Tibial artery (tissue), 4 donors: ENCODE results near the gene OPA3.

Source experiments
- DNase-seq, 2 donors: peaks; one replicate each; pipeline ENCODE4 v3.0.0-alpha.2; 2019
- H3K27ac ChIP-seq, 2 donors: fragments of 200-600 bp; sonication (generic) in 1 of 2; 1 replicate in 1 of 2; 2 replicates in 1 of 2; pipeline ENCODE4 v1.5.1; 2018 to 2019; ENCODE audit warnings: mild to moderate bottlenecking in 1 of 2
- H3K27me3 ChIP-seq, 2 donors: fragments of 200-600 bp; sonication (generic) in 1 of 2; one replicate each; pipeline versions ENCODE4 v1.5.1 to v1.6.0; 2016 to 2019
- H3K36me3 ChIP-seq, 3 donors: fragments of 200-600 bp; sonication (generic) in 2 of 3; one replicate each; pipeline ENCODE4 v1.5.1; 2016 to 2019; ENCODE audit warnings: mild to moderate bottlenecking in 2 of 3
- H3K4me1 ChIP-seq, 4 donors: fragments of 200-600 bp; sonication (generic) in 2 of 4; 1 replicate in 3 of 4; 2 replicates in 1 of 4; pipeline ENCODE4 v1.5.1; 2016 to 2019
- H3K4me3 ChIP-seq, 2 donors: fragments of 200-600 bp; sonication (generic) in 1 of 2; 1 replicate in 1 of 2; 2 replicates in 1 of 2; pipeline ENCODE4 v1.5.1; 2018 to 2019; ENCODE audit warnings: mild to moderate bottlenecking in 2 of 2
- H3K9me3 ChIP-seq, 3 donors: fragments of 200-600 bp; sonication (generic) in 1 of 3; one replicate each; pipeline ENCODE4 v1.5.1; 2016 to 2019
- intact Hi-C: fragments of 100-400 bp; cut with DNase I; formaldehyde crosslinking; loops from one replicate; pipeline ENCODE4 v1.15.0; 2023; ENCODE audit warnings: low total_unique reads
- TF ChIP-seq, protein P1 (sequence below), 2 experiments: fragments of 200-600 bp in 1 of 2; fragments of 450-650 bp in 1 of 2; IDR thresholded peaks; one replicate each; pipeline ENCODE4 v1.5.1; 2017 to 2019; ENCODE audit warnings: antibody characterized with exemption in 2 of 2, mild to moderate bottlenecking in 1 of 2, moderate library complexity in 1 of 2

Gene OPA3

DNA sequence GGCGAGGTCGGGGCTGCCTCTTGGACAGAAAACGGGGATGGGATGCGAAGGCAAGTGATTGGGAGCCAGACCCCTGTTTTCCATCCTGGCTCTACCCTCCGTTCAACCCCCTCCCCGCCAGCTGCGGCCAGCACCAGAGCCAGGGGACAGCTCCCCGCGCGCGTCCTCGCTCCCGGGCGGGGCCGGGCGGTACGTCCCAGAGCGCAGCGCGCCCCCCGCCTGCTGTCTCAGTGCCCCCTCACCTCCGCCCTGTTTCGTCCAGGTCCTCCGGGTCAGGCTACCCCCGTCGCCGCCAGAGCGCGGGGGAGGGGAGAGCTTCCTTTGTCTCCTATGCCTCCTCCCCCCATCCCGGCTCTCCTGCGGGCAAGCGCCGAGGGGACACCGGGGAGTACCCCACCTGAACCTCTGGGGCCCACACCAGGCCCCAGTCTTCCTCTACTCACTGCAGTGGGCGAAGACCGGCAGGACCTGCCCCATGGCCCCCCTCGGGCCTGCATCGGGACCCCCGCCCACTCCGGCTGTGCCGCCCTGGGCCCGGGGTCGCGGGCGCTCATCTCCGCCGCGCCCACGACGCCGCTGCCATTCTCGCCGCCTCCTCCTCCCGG is 88.2 kb downstream of the OPA3 start:
- no peak for DNase-seq
- peak overlapping the region; percentile 50 to 61 for H3K4me3 ChIP-seq
- H3K4me1 ChIP-seq, result peaks cover 0 to 52% (median 32%) of the 10 kb centered on the region in 4 donors
- H3K27ac ChIP-seq, result no peak overlapping the region
- peaks cover 0 to 48% of the 10 kb centered on the region in 2 donors for H3K27me3 ChIP-seq
- TF ChIP-seq, protein P1, sequence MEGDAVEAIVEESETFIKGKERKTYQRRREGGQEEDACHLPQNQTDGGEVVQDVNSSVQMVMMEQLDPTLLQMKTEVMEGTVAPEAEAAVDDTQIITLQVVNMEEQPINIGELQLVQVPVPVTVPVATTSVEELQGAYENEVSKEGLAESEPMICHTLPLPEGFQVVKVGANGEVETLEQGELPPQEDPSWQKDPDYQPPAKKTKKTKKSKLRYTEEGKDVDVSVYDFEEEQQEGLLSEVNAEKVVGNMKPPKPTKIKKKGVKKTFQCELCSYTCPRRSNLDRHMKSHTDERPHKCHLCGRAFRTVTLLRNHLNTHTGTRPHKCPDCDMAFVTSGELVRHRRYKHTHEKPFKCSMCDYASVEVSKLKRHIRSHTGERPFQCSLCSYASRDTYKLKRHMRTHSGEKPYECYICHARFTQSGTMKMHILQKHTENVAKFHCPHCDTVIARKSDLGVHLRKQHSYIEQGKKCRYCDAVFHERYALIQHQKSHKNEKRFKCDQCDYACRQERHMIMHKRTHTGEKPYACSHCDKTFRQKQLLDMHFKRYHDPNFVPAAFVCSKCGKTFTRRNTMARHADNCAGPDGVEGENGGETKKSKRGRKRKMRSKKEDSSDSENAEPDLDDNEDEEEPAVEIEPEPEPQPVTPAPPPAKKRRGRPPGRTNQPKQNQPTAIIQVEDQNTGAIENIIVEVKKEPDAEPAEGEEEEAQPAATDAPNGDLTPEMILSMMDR (IDR thresholded peaks at IDR 0.05), result no peak
- H3K36me3 ChIP-seq, result no peaks in the 10 kb centered on the region
- no peaks in the 10 kb centered on the region for H3K9me3 ChIP-seq
- intact Hi-C loops, result no loop called here

DNA sequence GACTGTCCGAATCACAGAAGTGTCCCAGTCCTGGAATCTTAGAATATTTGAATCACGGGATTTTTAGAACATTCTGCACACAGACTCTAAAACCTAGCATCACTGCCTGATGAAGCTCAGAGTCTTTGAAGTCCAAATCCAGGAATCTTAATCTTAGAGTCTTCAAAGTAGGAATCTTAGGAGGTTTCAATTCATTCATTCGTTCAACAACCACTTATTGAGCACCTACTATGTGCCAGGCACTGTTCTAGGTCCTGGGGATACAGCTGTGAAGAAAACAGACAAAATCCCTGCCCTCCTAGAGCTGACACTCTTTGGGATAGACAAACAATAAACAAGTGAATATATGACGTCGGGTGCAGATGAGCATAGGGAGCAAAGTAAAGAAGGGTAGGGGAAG is 89.4 kb downstream of the OPA3 start:
- Histone ChIP-seq H3K36me3 (no peaks in the 10 kb centered on the region), H3K4me1 (peaks cover 0 to 52% (median 32%) of the 10 kb centered on the region in 4 donors), H3K27me3 (peaks cover 0 to 35% of the 10 kb centered on the region in 2 donors), H3K27ac (no peak overlapping the region), H3K4me3 (no peak overlapping the region), H3K9me3 (no peaks in the 10 kb centered on the region)
- TF ChIP-seq, protein P1 (IDR thresholded peaks at IDR 0.05), result no peak
- intact Hi-C loops, result no loop called here
- DNase-seq, result no peak

DNA sequence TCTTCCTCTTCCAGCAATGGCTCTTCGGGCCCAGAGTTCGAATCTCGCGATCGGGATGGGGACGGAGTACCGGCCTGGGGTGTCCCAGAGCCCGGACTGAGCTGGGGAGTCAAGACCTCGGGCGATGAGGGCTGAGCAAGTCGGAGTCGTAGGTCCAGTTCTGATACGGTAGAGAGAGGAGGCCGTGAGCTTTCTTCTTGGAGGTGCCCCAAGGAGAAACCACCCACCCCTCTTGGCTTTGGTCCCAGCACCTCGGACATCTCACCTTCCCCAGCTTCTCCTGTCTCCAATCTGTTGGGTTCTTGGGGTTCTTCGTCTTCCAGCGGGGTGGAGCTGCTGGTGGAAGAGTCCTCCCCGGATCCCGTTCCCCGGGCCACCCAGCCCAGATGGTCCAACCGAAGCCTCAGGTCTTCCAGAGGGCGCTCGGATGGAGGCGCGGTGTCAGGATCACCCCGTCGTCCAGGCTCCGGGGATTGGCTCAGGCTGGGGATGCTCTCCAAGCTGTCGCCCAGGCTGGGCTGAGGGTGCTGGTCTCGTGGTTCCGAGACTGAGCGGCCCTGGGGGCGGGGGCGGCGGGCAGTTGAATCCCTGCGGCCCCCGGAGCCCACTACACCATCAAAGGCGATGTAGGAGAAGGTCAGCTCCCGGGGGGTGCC is 90.2 kb downstream of the OPA3 start:
- Histone ChIP-seq H3K27ac (no peak overlapping the region), H3K36me3 (no peaks in the 10 kb centered on the region), H3K4me1 (peaks cover 0 to 51% (median 31%) of the 10 kb centered on the region in 4 donors), H3K27me3 (peaks cover 0 to 27% of the 10 kb centered on the region in 2 donors), H3K9me3 (no peaks in the 10 kb centered on the region), H3K4me3 (no peak overlapping the region)
- intact Hi-C loops, result no loop called here
- DNase-seq, result no peak
- TF ChIP-seq, protein P1 (IDR thresholded peaks at IDR 0.05), result no peak

DNA sequence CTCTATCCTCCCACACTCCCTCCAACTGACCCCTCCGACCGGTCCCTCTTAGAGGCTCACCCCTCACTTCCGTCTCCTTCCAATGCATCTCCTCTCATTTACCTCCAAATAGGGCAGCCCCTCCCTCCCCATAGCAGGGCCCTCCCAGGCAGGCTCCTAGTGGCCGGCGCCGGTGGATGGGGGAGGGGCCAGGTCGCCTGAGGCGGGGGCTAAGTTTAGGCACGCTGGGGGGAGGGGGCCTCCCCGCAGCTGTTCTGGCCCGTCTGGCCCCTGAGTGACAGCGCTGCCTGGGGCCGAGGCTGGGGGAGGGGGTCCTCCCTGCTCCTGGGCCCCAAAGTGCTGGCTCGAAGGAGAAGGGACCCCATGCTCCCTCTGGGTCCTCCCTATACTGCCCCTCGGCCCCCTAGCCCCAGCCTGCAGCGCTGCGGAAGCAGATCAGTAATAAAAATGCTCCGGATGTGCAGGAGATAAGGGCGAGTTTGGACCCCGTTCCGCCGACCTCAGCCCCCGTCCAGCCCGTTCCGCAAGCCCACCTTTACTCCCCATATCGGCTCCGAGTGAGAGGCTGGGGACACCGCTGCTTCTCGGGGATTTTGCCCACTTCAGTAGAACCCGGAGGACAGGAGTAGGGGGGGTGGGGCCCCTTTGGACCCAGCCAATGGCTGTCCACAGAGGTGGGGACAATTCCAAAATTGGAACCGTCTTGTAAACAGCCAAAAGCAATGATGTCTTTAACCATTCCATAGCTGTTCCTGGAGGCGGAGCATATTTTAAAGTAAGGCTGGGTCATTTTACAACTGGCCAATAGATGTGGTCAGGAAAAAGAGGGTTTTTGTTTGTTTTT is 91.8 kb downstream of the OPA3 start:
- peaks cover 0 to 12% of the 10 kb centered on the region in 2 donors for H3K27me3 ChIP-seq
- no peaks in the 10 kb centered on the region for H3K36me3 ChIP-seq
- TF ChIP-seq, protein P1 (IDR thresholded peaks at IDR 0.05), result no peak
- DNase-seq, result peak; percentile 59 to 79
- intact Hi-C loops, result no loop called here
- H3K9me3 ChIP-seq, result no peaks in the 10 kb centered on the region
- peak overlapping the region; percentile 57 to 66 for H3K4me3 ChIP-seq
- H3K4me1 ChIP-seq, result peaks cover 0 to 35% (median 18%) of the 10 kb centered on the region in 4 donors
- peak overlapping the region; percentile 58 to 68 for H3K27ac ChIP-seq

DNA sequence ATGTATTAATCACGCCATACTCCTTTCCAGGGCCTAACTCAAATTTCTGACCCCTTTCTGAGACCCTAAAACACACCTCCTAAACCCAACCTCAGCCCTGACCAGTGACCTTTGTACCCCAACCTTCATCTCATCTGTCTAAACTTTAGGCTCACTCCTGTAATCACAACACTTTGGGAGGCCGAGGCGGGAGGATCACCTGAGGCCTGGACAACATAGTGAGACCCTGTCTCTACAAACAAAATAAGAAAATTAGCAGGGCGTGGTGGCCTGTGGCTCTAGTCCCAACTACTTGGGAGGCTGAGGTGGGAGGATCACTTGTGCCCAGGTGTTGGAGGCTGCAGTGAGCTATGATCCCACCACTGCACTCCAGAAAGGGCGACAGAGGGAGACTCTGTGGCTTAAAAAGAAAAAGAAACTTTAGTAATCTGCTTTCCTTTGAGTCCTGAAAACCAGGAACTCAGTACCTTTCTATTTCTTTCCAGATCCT is 92.4 kb downstream of the OPA3 start:
- peaks cover 0 to 29% (median 15%) of the 10 kb centered on the region in 4 donors for H3K4me1 ChIP-seq
- H3K4me3 ChIP-seq, result peak overlapping the region; percentile 57 to 66
- no peaks in the 10 kb centered on the region for H3K9me3 ChIP-seq
- peak overlapping the region in 1 of 2 donors; percentile 68 for H3K27ac ChIP-seq
- TF ChIP-seq, protein P1 (IDR thresholded peaks at IDR 0.05), result no peak
- intact Hi-C loops, result no loop called here
- no peak for DNase-seq
- H3K36me3 ChIP-seq, result no peaks in the 10 kb centered on the region
- peaks cover 0 to 8% of the 10 kb centered on the region in 2 donors for H3K27me3 ChIP-seq
